GM04504 (cell line): ENCODE measurements around the gene P3H3.

Source experiments
- DNase-seq: peaks from one replicate; pipeline ENCODE4 v3.0.0-alpha.2; 2012; ENCODE audit warnings: low read depth

P3H3 gene, protein sequence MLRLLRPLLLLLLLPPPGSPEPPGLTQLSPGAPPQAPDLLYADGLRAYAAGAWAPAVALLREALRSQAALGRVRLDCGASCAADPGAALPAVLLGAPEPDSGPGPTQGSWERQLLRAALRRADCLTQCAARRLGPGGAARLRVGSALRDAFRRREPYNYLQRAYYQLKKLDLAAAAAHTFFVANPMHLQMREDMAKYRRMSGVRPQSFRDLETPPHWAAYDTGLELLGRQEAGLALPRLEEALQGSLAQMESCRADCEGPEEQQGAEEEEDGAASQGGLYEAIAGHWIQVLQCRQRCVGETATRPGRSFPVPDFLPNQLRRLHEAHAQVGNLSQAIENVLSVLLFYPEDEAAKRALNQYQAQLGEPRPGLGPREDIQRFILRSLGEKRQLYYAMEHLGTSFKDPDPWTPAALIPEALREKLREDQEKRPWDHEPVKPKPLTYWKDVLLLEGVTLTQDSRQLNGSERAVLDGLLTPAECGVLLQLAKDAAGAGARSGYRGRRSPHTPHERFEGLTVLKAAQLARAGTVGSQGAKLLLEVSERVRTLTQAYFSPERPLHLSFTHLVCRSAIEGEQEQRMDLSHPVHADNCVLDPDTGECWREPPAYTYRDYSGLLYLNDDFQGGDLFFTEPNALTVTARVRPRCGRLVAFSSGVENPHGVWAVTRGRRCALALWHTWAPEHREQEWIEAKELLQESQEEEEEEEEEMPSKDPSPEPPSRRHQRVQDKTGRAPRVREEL

DNA sequence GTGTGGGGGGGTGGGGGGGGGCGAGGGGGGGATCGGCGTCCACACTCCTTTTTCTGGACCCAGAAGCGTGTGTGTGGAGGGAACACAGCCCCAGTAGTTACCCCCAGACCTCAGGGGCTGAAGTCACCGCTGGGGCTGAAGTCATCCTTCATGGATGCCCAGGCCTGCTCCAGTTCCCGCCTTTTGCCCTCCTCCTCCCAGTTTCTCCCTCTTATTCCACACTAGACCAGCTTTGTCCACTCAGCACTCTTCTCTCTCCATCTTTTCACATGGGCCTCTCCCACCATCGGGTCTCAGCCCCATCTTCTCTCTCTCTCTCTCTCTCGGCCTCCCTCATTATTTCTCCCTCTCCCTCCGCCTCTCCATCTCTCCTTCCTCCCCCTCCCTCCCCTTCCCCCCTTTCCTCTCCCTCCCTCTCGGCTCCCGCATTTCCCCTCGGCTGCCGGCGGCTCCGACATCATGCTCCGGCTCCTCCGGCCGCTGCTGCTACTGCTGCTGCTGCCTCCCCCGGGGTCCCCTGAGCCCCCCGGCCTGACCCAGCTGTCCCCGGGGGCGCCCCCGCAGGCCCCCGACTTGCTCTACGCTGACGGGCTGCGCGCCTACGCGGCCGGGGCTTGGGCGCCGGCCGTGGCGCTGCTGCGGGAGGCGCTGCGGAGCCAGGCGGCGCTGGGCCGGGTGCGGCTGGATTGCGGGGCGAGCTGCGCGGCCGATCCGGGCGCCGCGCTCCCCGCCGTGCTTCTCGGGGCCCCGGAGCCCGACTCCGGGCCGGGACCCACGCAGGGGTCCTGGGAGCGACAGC lies at the start of gene P3H3:
TSS of gene P3H3 (plus strand) at position 426 of the 799 bp plus-strand sequence. CDS start at position 460, 34 bp downstream.
- DNase-seq = no peak

DNA sequence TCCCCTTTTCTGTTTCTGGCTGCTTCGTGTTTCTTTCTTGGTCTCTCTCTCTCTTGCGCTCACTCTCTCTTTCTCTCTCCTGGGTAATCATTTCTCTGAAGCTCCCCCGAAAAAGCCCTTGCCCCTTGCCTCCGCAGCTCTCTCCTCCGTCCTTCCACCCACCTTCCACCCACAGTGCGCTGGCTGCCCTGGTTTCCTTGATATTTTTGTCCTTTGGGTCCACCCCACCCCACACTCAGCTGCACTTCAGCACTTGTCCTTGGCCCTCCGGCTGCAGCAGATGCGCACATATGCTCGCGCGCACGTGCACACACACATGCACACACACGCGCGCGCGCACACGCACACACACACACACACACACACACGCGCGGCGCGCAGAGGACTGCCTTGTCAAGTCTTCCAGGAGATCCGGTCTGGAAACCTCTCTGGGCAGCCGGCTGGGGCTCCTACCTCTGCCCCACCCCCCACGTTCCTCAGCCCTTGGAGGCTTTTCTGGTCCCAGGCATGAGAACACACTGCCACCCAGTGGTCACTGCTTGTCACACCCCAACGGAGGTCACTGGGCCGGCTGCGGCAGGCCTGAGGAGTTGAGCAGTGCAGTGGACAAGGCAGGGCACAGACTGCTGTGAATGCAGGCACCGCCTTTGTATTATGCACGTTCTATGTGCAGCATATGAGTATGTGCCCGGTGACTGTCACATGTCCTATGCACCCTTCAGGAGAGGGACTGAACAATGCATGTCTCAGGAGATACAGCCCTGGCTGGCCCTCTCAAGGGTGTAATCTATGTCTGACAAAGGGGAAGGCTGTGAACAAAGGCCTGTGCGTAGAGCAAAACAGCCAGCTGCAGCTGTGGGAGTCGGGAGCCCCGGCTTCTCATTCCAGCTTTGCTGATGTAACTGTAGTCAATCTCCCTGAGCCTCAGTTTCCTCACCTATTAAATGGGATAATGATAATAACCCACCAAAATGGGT lies 49.3 kb upstream of the P3H3 start:
- peak; percentile 87 for DNase-seq

DNA sequence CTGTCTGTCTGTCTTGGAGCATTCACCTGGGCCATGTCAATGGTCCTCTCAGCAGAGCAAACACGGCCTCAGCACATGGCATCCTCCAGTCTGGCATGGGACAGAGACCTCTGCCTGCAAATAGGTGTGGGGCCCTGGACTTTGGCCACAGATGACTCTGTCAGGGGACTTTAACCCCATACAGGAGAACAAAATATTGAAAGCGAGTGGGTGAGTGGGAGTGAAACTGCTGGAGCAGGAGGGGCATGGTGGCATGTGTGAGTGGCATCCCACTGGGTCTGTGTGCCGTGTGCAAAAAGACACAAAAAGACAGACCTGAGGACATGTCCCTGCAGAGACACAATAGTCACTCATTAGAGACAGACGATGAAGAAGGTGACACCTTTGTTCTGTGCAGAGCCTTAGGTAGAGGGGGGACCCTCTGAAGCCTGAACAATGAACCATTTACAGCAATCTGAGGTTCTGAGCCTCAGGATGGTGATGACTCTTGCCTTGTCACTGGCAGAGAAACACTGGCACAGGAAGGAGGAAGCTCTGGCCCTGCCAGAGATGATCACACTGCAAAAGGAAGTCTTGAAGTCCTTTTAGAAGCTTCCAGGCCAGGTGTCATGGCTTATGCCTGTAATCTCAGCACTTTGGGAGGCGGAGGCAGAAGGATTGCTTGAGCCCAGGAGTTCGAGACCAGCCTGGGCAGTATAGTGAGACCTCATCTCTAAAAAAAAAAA lies 48.3 kb upstream of the P3H3 start:
- no peak for DNase-seq

DNA sequence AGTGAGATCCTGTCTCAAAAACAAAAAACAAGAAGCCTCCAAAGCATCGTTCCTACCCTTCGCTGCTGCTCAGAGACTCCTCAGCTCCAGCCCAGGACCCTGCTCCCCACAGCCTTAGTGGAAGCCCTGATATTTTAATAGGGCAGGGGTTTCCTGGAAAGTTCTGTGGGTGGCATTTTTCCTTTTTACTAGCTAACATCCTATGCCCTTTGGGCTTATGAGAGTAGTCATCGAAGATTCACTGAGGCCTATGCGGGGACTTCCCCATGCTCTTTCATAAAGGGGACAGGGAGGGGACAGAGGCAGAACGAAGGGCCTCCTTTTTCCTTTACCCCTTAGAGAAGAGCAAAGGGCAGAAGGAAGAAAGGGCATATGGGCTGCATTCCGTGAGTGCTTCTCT lies 47.6 kb upstream of the P3H3 start:
- no peak for DNase-seq

DNA sequence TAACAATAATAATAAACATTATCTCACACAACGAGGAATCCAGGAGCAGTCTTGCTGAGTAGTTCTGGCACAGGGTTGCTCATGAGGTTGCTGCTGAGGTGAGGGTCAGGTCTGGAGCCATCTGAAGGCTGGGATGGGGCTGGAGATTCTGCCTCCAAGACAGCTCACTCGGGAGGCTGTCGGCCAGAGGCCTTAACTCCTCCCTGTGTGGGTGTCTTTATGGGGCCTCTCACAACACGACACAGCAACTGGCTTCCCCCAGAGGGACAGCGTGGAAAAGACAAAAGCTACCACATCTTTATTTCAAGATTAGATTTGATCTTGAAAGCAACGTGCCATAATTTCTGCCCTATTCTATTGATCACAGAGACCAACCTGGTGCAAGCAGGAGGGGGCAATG lies 46.1 kb upstream of the P3H3 start:
- DNase-seq = no peak

DNA sequence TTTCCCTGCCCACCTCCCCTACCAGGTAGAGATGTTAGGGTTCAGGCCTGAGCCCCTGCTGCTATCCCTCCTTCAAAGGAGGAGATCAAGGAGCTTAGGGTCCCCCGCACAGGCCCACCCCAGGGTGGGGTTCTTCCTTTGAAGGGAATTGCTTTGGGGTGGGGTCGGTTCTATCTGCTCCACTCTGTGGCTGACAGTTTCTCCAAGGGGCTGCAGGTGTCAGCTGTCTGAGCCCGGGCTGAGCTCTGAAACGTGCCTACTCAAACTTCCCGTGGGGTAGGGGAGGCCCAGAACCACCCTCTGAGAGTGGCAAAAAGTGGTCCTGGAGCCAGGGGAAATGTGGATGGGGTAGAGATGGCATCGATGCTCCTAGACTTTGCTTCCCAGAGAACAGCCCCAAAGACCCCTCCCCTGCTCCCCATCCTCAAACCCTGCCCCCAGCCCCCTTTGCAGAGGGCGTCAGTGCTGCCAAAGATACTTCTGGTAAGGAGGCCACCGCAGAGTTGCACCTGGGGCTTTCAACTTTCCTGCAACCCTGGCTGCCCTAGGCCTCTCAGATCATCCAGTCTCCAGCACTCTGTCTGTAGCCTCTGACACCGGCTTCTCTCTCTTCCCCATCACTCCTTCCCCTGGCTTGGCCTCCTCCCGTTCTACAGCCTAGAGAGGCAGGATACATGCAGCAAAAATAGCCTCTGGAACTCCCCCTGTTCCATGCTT lies 45.2 kb upstream of the P3H3 start:
- DNase-seq = no peak

DNA sequence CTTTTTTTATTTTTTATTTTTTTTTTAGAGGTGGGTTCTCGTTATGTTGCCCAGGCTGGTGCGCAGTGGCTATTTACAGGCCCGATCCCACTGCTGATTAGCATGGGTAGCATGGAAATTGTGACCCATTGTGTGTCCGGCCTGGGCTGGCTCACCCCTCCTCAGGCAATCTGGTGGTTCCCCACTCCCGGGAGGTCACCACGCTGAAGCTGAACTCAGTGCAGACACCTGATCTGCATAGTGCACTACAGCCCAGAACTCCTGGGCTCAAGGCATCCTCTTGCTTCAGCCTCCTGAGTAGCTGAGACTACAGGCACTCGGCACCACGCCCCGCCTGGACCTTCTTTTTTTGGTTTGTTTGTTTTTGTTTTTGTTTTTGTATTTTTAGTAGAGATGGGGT lies 44.4 kb upstream of the P3H3 start:
- no peak for DNase-seq

DNA sequence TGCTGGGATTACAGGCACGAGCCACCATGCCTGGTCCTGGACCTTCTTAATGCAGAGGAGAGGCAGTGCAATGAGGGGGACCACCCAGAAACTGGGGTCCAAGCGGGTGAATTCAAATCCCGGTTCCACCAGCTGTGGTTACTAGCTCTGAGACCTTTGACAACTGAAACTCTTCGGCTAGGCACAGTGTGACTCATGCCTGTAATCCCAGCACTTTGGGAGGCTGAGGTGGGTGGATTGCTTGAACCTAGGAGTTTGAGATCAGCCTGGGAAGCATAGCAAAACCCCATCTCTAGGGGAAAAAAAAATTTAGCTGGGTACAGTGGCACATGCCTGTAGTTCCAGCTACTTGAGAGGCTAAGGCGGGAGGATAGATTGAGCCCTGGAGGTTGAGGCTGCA lies 43.9 kb upstream of the P3H3 start:
- DNase-seq = no peak

DNA sequence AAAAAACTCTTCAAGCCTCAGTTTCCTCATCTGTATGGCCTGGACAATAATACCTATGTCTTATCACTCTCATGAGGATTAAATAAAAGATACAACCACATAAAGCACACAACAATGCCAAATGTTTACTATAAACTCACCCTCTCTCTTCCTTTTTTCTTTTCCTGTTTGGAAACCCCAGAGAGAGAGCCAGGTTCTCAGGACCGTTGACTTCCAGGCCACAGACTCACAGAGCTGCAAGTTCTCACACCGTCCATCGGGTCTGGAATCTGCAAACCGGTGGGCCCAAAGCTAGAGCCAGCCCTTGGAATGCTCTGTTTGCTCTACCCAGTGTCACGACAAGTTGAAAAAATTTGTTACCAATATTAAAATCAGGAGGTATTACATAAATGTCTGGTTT lies 43.4 kb upstream of the P3H3 start:
- DNase-seq = no peak

DNA sequence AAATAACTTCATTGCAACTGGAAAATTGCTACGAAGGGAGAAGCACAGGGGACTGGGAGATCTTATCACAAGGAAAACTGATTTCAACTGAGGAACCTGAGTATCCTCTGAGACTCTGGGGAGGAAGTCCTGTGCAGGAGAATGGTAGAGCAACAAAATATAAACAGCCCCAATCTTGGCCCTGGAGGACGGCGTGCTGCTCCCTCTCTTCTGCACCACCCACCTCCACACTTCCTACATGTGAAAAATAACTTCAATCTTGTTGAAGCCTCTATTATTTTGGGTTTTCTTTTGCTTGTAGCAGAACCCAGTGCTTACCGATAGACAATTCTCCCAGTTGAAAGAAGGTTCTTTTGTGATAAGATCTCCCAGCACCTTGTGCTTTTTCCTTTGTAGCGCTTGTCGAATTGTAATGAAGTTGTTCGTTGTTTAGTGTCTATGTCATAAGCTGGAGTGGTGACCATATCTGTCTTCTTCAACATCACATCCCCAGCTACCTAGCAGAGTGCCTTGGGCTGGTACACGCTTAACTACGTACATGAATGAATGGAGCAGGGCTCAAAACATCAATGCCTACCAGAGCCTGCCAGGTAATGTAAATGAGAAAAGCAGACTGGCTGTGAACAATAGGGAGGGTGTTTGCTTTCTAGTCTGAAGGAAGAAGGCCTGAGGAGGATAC lies 41.7 kb upstream of the P3H3 start:
- no peak for DNase-seq

DNA sequence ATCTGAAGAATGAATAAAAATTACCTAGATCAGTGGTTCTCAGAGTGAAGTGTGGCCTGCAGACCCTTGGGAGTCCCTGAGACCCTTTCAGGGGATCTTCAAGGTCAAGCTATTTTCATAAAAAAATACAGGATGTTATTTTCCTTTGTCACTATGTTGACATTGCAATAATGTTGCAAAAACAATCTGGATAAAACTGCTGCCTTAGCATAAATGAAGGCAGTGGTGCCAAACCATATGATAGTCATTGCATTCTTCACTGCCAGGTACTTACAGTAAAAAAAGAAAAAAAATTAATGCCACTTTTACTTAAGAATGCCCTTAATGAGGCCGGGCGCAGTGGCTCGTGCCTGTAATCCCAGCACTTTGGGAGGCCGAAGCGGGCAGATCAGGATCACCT lies 40.9 kb upstream of the P3H3 start:
- no peak for DNase-seq

DNA sequence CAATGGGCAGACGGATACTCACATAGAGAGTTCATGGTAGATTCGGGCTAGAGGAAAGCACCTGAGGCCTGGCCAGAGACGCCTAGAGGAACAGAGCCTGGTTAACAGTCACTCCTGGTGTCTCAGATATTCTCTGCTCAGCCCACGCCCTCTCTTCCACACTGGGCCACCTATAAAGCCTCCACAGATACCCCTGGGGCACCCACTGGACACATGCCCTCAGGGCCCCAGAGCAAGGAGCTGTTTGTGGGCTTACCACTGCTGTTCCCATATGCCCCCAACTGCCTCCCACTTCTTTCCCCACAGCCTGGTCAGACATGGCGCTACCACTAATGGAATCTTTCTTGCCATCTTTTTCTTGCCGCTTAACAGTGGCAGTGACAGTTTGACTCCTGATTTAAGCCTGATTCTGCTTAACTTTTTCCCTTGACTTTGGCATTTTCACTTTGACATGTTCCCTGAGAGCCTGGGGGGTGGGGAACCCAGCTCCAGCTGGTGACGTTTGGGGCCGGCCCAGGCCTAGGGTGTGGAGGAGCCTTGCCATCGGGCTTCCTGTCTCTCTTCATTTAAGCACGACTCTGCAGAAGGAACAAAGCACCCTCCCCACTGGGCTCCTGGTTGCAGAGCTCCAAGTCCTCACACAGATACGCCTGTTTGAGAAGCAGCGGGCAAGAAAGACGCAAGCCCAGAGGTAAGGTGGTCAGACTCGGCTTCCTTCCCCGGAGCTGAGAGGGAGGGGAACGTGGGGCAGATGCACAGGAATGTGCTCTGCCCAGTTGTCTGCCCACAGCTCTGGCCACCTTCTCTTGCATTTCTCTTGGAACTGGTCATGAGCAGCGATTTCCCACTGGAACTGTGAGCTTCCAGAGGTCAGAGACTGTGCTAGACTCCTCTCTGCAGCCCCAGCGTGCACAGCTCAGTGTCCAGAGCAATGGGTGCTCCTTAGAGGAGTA lies 39.0 kb upstream of the P3H3 start, which contains the start of gene CD4:
TSS of gene CD4 (plus strand) at position 557 of the 953 bp plus-strand sequence. CDS start 10,611 bp downstream, outside the sequence.
- no peak for DNase-seq

DNA sequence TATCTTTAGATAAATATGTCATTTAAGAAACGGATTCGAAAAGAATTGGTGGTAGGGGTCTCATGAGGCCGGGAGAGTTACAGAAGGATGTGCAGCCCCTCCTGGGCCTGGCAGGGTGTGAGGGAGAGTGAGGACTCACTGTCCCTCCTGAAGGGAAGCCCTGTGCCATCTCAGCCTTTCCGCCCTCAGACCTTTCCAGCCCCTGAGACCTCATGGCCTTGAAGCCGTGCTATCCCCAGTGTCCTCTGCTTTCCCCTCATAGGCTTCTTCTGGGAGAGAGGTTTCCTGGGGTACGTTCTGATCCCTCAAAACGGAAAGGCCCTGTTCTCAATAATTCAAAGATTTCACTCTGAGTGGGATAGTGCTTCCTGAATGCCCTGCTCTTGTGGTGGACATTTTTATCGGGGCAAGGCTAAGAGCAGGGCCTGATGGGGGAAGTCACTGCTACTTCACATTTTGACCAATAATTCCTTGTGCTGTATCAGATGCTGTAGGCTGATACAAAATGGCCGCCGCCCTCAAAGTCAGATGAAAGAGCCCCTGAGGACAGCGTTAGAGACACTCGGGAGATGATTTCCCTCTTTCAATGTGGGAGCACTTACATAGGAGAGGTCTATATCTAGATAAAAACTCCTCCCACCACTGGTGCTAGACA lies 37.6 kb upstream of the P3H3 start:
- no peak for DNase-seq

DNA sequence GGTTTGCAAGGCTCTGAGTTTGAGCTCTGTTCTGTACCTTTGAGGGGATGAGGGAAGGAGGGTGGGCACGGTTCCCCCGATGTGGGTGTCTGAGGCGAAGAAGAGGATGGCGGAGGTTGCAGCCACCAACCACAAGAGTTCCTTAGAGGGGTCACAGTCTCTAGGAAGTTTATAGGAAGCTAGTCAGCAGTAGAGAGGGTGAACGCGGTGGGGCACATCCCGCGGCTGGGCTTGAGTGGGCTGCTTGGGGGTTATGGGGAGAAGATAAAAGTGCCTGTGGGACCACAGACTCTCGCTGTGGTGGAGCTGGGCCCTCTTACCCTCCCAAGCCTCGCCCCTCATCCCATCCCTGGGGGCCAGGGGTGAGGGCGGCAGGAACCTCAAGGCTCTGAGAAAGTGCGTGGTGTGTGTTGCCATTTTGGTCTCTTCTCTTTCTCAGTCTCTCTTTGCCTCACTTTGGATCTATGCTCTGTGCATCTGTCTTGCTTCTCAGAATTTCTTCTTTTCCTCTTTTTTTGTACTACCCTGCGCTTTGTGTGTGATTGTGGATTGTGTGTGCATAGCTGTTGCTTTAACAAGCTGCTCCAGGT lies 36.2 kb upstream of the P3H3 start:
- DNase-seq = no peak

DNA sequence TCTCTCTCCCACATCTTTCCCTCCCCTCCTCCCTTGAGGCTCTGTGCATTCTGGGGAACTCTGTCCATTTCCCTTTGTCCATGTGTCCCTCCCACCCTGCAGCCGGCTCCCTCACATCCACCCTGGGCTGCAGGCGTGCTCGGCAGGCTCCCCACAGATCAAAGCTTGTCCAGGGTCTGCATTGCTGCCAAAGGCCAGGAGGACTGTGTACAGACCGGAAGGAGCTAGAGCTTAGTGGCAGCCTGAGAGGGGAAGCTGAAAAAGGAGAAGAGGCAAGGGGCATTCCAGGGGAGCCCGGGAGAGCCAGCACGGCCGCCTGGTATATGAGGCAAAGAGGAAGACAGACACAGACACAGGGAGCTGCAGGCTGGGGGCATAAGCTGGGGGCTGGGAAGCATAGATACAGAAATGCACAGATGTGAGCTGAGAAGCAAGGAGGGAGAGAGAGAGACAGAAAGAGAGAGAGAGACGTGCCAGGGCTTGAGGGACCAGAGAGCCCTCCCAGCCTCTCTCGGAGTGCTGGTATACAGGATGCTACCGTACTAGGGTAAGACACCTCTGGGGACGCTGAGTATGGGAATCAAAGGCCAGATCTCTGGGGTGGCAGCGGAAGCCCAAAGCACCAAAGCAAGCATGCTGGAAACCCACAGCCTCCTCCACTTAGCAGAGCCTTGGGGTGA lies 35.5 kb upstream of the P3H3 start:
- no peak for DNase-seq

DNA sequence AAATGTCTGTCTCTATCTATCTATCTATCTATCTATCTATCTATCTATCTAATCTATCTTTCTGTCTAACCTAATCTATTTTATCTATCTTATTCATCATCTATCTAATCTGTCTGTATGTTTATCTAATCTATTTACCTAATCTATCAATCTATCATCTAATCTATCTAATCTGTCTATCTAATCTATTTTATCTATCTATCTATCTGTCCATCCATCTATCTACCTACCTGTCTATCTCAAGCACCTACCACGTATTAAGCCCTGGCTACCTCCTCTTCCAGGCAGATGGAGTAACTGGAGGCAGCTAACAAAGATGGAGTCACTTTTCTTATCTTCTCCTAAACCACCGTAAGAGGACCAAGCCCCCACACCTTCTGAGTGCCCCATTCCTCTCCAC lies 33.1 kb upstream of the P3H3 start:
- DNase-seq = no peak

DNA sequence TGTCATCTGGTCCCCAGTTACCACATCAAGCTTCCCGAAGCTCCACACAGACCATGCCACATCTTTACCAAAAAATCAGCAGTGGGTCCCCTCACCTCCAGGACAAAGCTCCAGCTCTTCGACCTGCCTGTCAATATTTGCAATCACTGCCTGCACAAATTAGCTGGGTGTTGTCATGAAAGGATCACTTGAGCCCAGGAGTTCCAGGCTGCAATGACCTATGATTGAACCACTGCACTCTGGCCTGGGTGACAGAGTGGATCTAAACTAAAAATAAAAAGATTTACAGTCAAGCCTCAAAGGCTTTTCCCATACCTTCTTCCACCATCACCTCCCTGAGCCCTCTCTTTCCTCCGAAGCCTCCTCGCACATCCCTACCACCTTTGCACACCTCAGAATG lies 31.6 kb upstream of the P3H3 start:
- DNase-seq = no peak
